Aorta (tissue), 5 donors: Measurements from ENCODE around the gene CHGA. TPM values are rescaled to one million over a fixed set of nuclear protein-coding genes. Genes with fewer than 3 reads are reported as not detected.

Experiments used
- ATAC-seq: fragments of 200-7000 bp; cut with Tn5 transposase; one replicate; pipeline ENCODE4 v1.9.1; 2022; ENCODE audit warnings: moderate library complexity; ENCODE audit not compliant: low FRiP score
- DNase-seq, 2 donors: peaks; one replicate each; pipeline ENCODE4 v3.0.0-alpha.2; 2020
- H3K27ac ChIP-seq, 2 donors: one replicate each; pipeline ENCODE4 v1.5.1; 2013; ENCODE audit warnings: low read length in 2 of 2, mild to moderate bottlenecking in 2 of 2, moderate library complexity in 2 of 2, control low read depth in 1 of 2, inconsistent platforms in 1 of 2, low read depth in 1 of 2
- H3K27me3 ChIP-seq, 2 donors: one replicate each; pipeline ENCODE4 v1.6.1; 2013; ENCODE audit warnings: control low read depth in 1 of 2, low read length in 1 of 2, mild to moderate bottlenecking in 1 of 2, moderate library complexity in 1 of 2; ENCODE audit not compliant: insufficient read depth in 2 of 2, control insufficient read depth in 1 of 2
- H3K36me3 ChIP-seq, 2 donors: one replicate each; pipeline ENCODE4 v1.6.1; 2013; ENCODE audit warnings: control low read depth in 1 of 2, low read length in 1 of 2, mild to moderate bottlenecking in 1 of 2; ENCODE audit not compliant: insufficient read depth in 2 of 2, control insufficient read depth in 1 of 2
- H3K4me1 ChIP-seq, 2 donors: one replicate each; pipeline ENCODE4 v1.6.1; 2013; ENCODE audit warnings: low read length in 2 of 2, control low read depth in 1 of 2, mild to moderate bottlenecking in 1 of 2, moderate library complexity in 1 of 2; ENCODE audit not compliant: insufficient read depth in 2 of 2, control insufficient read depth in 1 of 2
- H3K4me3 ChIP-seq, 2 donors: one replicate each; pipeline ENCODE4 v1.5.1; 2013; ENCODE audit warnings: low read length in 2 of 2, control low read depth in 1 of 2, mild to moderate bottlenecking in 1 of 2
- H3K9me3 ChIP-seq: one replicate; pipeline ENCODE4 v1.6.1; 2013; ENCODE audit warnings: mild to moderate bottlenecking, low read length; ENCODE audit not compliant: control insufficient read depth
- WGBS, 2 donors: extraction: QIAGEN DNeasy Blood & Tissue Kit; methylation state at CpG; one replicate each; pipeline ENCODE4 v1.1.7; 2013; 5-methylcytosine and 5-hydroxymethylcytosine counted together
- intact Hi-C, 2 donors: fragments of 100-400 bp; cut with DNase I; formaldehyde crosslinking; loops; one replicate each; pipeline versions ENCODE4 v1.14.2 to v1.15.0; 2022
- polyA plus RNA-seq, 2 donors: library from polyadenylated mRNA; stranded (reverse); fragments of 200-250 nt; gene quantifications; one replicate each; pipeline ENCODE4 v1.2.3, GENCODE V29; 2013
- total RNA-seq, 2 donors: library from RNA; stranded (reverse); fragmentation: NEBNext Ultra II Directional; extraction: Animal tissue kit (Norgen Biotek cat#: 25700); gene quantifications; one replicate each; pipeline ENCODE4 v1.2.1, GENCODE V29; 2021
- donor health status: healthy with polysubstance abuse.
- donor health status: Bipolar disorder and iron deficiency.
- donor health status: DM: no; HTN: no; CAD: no.
- donor health status: DM: no; HTN: no; CAD: no.
- donor health status: DM: yes; HTN: yes; CAD: no.

CHGA gene
- total and polyA plus RNA-seq, 4 donors, result 0.13 to 4.8 TPM; not detected in 2

GRCh38 chr14:92886337-92886736 is 36.6 kb upstream of the CHGA start:
- DNase-seq (no peak), ATAC-seq (no peak)
- Histone ChIP-seq H3K27ac (no peak overlapping the region), H3K4me3 (no peak overlapping the region), H3K9me3 (no peaks in the 10 kb centered on the region), H3K36me3 (no peaks in the 10 kb centered on the region), H3K4me1 (no peaks in the 10 kb centered on the region), H3K27me3 (no peaks in the 10 kb centered on the region)
- intact Hi-C loops, result no loop called here
- 72 to 73% methylated on average over 11 of the region's 11 CpGs for WGBS, 2 donors

- Histone ChIP-seq H3K9me3 (no peaks in the 10 kb centered on the region), H3K4me3 (no peak overlapping the region), H3K36me3 (no peaks in the 10 kb centered on the region), H3K4me1 (no peaks in the 10 kb centered on the region), H3K27me3 (no peaks in the 10 kb centered on the region), H3K27ac (no peak overlapping the region)
- DNase-seq (no peak), ATAC-seq (no peak)
- WGBS, 2 donors, result 85 to 90% methylated on average over 1 of the region's 1 CpG
- intact Hi-C loops, result no loop called here
These were observed 35.8 kb upstream of the CHGA start for GRCh38 chr14:92887157-92887556.

- Histone ChIP-seq H3K27me3 (no peaks in the 10 kb centered on the region), H3K36me3 (no peaks in the 10 kb centered on the region), H3K4me1 (no peaks in the 10 kb centered on the region), H3K9me3 (no peaks in the 10 kb centered on the region), H3K27ac (no peak overlapping the region), H3K4me3 (no peak overlapping the region)
- no peak for DNase-seq
- no peak for ATAC-seq
- intact Hi-C loops, result no loop called here
These were observed 34.1 kb upstream of the CHGA start for GRCh38 chr14:92888896-92889295.

GRCh38 chr14:92890830-92891588 is 31.9 kb upstream of the CHGA start:
- no peak for DNase-seq
- WGBS, 2 donors, result 53 to 55% methylated on average over 7 of the region's 7 CpGs

GRCh38 chr14:92892589-92892988 is 30.4 kb upstream of the CHGA start:
- H3K36me3 ChIP-seq, result no peaks in the 10 kb centered on the region
- ATAC-seq, result no peak
- H3K4me3 ChIP-seq, result no peak overlapping the region
- no peak for DNase-seq
- no peaks in the 10 kb centered on the region for H3K4me1 ChIP-seq
- H3K9me3 ChIP-seq, result peaks cover 6% of the 10 kb centered on the region
- no peak overlapping the region for H3K27ac ChIP-seq
- H3K27me3 ChIP-seq, result no peaks in the 10 kb centered on the region
- intact Hi-C loops, result no loop called here

More at GRCh38 chr14:92890830-92891588, 31.9 kb upstream of the CHGA start:
- H3K9me3 ChIP-seq, result peaks cover 6% of the 10 kb centered on the region
- H3K4me1 ChIP-seq, result no peaks in the 10 kb centered on the region
- no peak for ATAC-seq
- intact Hi-C loops, result no loop called here
- H3K4me3 ChIP-seq, result no peak overlapping the region
- no peaks in the 10 kb centered on the region for H3K27me3 ChIP-seq
- H3K27ac ChIP-seq, result no peak overlapping the region
- no peaks in the 10 kb centered on the region for H3K36me3 ChIP-seq

- Histone ChIP-seq H3K36me3 (no peaks in the 10 kb centered on the region), H3K9me3 (peaks cover 6% of the 10 kb centered on the region), H3K27me3 (no peaks in the 10 kb centered on the region), H3K27ac (no peak overlapping the region), H3K4me3 (no peak overlapping the region), H3K4me1 (no peaks in the 10 kb centered on the region)
- DNase-seq (no peak), ATAC-seq (no peak)
- whole genome bisulfite sequencing, 2 donors, result 87 to 91% methylated on average over 4 of the region's 4 CpGs
- intact Hi-C loops, result no loop called here
These were observed 27.5 kb upstream of the CHGA start for GRCh38 chr14:92895352-92895878.

GRCh38 chr14:92897922-92898565 is 24.9 kb upstream of the CHGA start:
- intact Hi-C loops, result no loop called here

GRCh38 chr14:92898566-92899131 is 24.3 kb upstream of the CHGA start:
- DNase-seq (peak in 1 of 2 donors; percentile 30), ATAC-seq (no peak)
- no peak overlapping the region for H3K27ac ChIP-seq
- no peaks in the 10 kb centered on the region for H3K36me3 ChIP-seq
- no peak overlapping the region for H3K4me3 ChIP-seq
- intact Hi-C loops, result no loop called here
- H3K9me3 ChIP-seq, result peaks cover 6% of the 10 kb centered on the region
- H3K4me1 ChIP-seq, result no peaks in the 10 kb centered on the region
- WGBS, 2 donors, result 64 to 69% methylated on average over 9 of the region's 9 CpGs
- H3K27me3 ChIP-seq, result no peaks in the 10 kb centered on the region

More at GRCh38 chr14:92897922-92898565, 24.9 kb upstream of the CHGA start:
- H3K36me3 ChIP-seq, result no peaks in the 10 kb centered on the region
- H3K4me3 ChIP-seq, result no peak overlapping the region
- no peak overlapping the region for H3K27ac ChIP-seq
- 77 to 80% methylated on average over 5 of the region's 5 CpGs for WGBS, 2 donors
- H3K9me3 ChIP-seq, result peaks cover 6% of the 10 kb centered on the region
- H3K4me1 ChIP-seq, result no peaks in the 10 kb centered on the region
- ATAC-seq (no peak), DNase-seq (peak in 1 of 2 donors; percentile 51)
- no peaks in the 10 kb centered on the region for H3K27me3 ChIP-seq
